Measurements from ENCODE around the gene CHI3L2. TPM values are rescaled to one million over a fixed set of nuclear protein-coding genes. Genes with fewer than 3 reads are reported as not detected.

Gene CHI3L2
- total and polyA plus RNA-seq, 7 donors = 0.24 to 2.2 (median 0.42) TPM

- DNase-seq (no peak), ATAC-seq (no peak)
- H3K9me3 ChIP-seq = no peaks in the 10 kb centered on the region
- H3K27me3 ChIP-seq (ENCODE audit: insufficient read depth in 3 of 3, low read length in 2 of 3) = peaks cover 0 to under 1% (median 0%) of the 10 kb centered on the region in 3 donors
- WGBS, 3 donors = 61 to 62% (median 62%) methylated on average over 5 to 6 of the region's 6 CpGs
- no peaks in the 10 kb centered on the region for H3K4me1 ChIP-seq
- intact Hi-C loops (cut with DNase I) = no loop called here
- H3K27ac ChIP-seq = no peak overlapping the region
- H3K36me3 ChIP-seq (ENCODE audit: insufficient read depth in 1 of 2, low read depth in 1 of 2) = no peaks in the 10 kb centered on the region
- no peak overlapping the region for H3K4me3 ChIP-seq
- no peak for TF ChIP-seq CTCF (IDR thresholded peaks at IDR 0.05)
These were observed 29.8 kb upstream of the CHI3L2 start for GRCh38 chr1:111197598-111198284.

DNA sequence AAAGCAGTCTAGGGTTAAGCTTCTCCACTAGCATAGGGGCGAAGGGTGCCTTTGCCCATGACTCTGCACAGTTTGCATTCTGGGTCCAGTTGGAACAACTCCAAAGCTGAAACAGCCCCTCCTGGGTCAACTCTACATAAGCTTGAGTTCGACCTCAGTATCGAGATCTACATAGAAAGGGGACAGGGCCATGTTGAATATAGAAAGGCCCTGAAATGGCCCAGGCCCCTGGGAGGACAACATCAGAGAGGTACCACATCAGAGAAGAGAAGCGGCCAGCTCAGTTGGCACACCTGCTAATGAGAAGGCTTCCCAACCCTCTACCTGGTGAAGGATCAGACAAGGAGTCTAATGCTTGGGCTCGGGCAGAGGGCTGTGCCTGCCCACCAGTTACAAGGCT is 28.7 kb upstream of the CHI3L2 start:
- H3K27me3 ChIP-seq (ENCODE audit: insufficient read depth in 3 of 3, low read length in 2 of 3) = peaks cover 0 to 10% (median 5%) of the 10 kb centered on the region in 3 donors
- H3K36me3 ChIP-seq (ENCODE audit: insufficient read depth in 1 of 2, low read depth in 1 of 2) = no peaks in the 10 kb centered on the region
- 92 to 95% (median 93%) methylated on average over 5 of the region's 5 CpGs for WGBS, 3 donors
- no peaks in the 10 kb centered on the region for H3K9me3 ChIP-seq
- no peak overlapping the region for H3K27ac ChIP-seq
- intact Hi-C loops (cut with DNase I) = no loop called here
- H3K4me3 ChIP-seq = peak overlapping the region; percentile 18
- DNase-seq = no peak
- ATAC-seq = no peak
- TF ChIP-seq CTCF (IDR thresholded peaks at IDR 0.05) = no peak
- H3K4me1 ChIP-seq = no peaks in the 10 kb centered on the region

- H3K9me3 ChIP-seq = no peaks in the 10 kb centered on the region
- H3K36me3 ChIP-seq (ENCODE audit: insufficient read depth in 1 of 2, low read depth in 1 of 2) = no peaks in the 10 kb centered on the region
- no peak overlapping the region for H3K27ac ChIP-seq
- peak overlapping the region; percentile 18 for H3K4me3 ChIP-seq
- 91 to 96% (median 95%) methylated on average over 3 of the region's 3 CpGs for WGBS, 3 donors
- ATAC-seq (no peak), DNase-seq (no peak)
- intact Hi-C loops (cut with DNase I) = no loop called here
- H3K27me3 ChIP-seq (ENCODE audit: insufficient read depth in 3 of 3, low read length in 2 of 3) = peaks cover 0 to 14% (median 8%) of the 10 kb centered on the region in 3 donors
- peaks cover 2% of the 10 kb centered on the region for H3K4me1 ChIP-seq
- no peak for TF ChIP-seq CTCF (IDR thresholded peaks at IDR 0.05)
These were observed 28.2 kb upstream of the CHI3L2 start for GRCh38 chr1:111199329-111199728.

DNA sequence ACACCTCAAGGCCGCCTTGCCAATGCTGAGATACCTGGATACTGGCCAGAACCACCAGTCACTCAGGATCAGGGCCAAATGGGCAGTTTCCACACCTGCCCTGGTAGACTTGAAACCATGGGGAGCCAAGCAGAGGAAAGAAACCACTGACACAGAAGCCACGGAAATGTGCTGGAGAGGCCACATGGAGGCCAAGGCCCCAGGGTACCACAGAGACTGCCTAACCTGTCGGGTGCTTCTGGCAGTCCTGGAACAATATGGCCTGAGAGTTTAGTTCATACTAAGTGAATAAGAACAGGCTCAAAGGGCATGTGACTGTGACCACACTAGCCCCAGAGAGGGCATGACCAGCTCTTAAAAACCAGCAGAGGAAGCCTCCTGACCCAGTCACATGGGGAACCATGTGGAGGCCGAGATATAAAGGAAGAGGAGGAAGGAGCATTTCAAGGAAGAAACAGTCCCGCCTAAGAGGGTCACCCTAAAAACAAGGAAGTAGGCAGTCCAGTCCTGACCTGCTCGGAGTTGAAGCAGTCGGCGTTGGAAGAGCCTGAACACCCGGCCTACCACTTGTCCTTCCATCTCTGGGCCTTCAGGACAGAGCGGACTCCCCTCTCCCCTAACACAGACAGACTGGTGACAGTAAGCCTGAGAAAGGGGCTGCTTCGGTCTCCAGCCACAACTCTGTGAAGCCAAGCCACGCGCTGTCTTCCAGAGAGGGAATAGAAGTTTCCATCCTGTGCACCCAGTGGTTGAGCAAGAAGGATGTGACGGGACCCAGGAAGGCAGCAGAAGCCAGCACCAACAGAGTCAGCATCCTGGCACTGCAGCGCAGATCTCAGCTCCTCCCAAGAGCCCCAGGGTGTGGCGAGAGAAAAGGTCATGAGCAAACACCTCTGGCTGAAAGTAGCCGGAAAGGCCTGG is 27.4 kb upstream of the CHI3L2 start, which contains the start of gene DENND2D:
Gene DENND2D (minus strand): TSS at position 766 of the 921 bp plus-strand sequence. CDS start 187 bp downstream, at position 579.
- intact Hi-C loops (cut with DNase I) = no loop called here
- peak within 1 kb of the TSS; percentile 18 for H3K4me3 ChIP-seq
- H3K4me1 ChIP-seq = peaks cover 4% of the 10 kb centered on the region
- WGBS, 3 donors = 88 to 92% (median 91%) methylated on average over 17 of the region's 17 CpGs
- ATAC-seq (peak in 3 of 4 donors; percentile 28 to 41 (median 33)), DNase-seq (peak in 1 of 2 donors; percentile 32)
- H3K9me3 ChIP-seq = no peaks in the 10 kb centered on the region
- H3K36me3 ChIP-seq (ENCODE audit: insufficient read depth in 1 of 2, low read depth in 1 of 2) = no peaks in the 10 kb centered on the region
- no peak for TF ChIP-seq CTCF (IDR thresholded peaks at IDR 0.05)
- H3K27me3 ChIP-seq (ENCODE audit: insufficient read depth in 3 of 3, low read length in 2 of 3) = peaks cover 0 to 23% (median 13%) of the 10 kb centered on the region in 3 donors
- H3K27ac ChIP-seq = no peak within 1 kb of the TSS
